GM12878 (cell line): ENCODE data around the gene EMSY. TPM values are rescaled to one million over a fixed set of nuclear protein-coding genes. Genes with fewer than 3 reads are reported as not detected.

Experiments used
- ATAC-seq: fragments of 200-7000 bp; cut with Tn5 transposase; 3 replicates; pipeline ENCODE4 v1.9.1; 2020; ENCODE audit warnings: mild to moderate bottlenecking, moderate library complexity
- BruUV-seq: library from RNA; stranded (reverse); fragments of 400-500 nt; replicated peaks from 2 replicates; lab custom pipeline; 2021; lab: Mats Ljungman, UMichigan
- CTCF ChIA-PET: fragments of 300-600 bp; sonication (Branson Sonifier 250); formaldehyde crosslinking; extraction: SDS; loops from one replicate; lab custom pipeline; 2021; ENCODE audit warnings: inconsistent platforms; lab: Yijun Ruan, JAX
- POLR2A ChIA-PET: fragments of 350-600 bp; formaldehyde crosslinking; extraction: SDS; loops from one replicate; lab custom pipeline; 2021; ENCODE audit warnings: inconsistent platforms; lab: Charles Lee
- RAD21 ChIA-PET: fragments of 300-600 bp; sonication (Branson Sonifier 250); formaldehyde crosslinking; loops from one replicate; lab custom pipeline; 2023; ENCODE audit warnings: antibody characterized with exemption; ENCODE audit not compliant: unreplicated experiment; lab: Charles Lee
- SMC1A ChIA-PET: fragments of 300-600 bp; sonication (Branson Sonifier 250); formaldehyde crosslinking; loops from one replicate; lab custom pipeline; 2023; ENCODE audit not compliant: unreplicated experiment, uncharacterized antibody; lab: Charles Lee
- DNase-seq: peaks from one replicate; pipeline ENCODE4 v3.0.0-alpha.2; 2011; ENCODE audit warnings: low read depth, low spot score
- FAIRE-seq: peaks from 3 replicates; lab custom pipeline; 2011; peaks lifted over from hg19 to GRCh38; lab: Jason Lieb, UNC
- H2AFZ ChIP-seq: 2 replicates; pipeline ENCODE4 v1.6.0; 2011; ENCODE audit warnings: low read depth, low read length, control low read depth; ENCODE audit not compliant: control insufficient read depth
- H3K27ac ChIP-seq: 2 replicates; pipeline ENCODE4 v1.5.1; 2011; ENCODE audit warnings: control low read depth; ENCODE audit not compliant: control insufficient read depth, insufficient read depth
- H3K27me3 ChIP-seq, 2 experiments: replicated peaks in 1 of 2; 2 replicates each; pipeline versions ENCODE4 v1.6.0 to v1.6.1; 2011; ENCODE audit warnings: low read length in 1 of 2; ENCODE audit not compliant: control insufficient read depth in 2 of 2, insufficient read depth in 2 of 2
- H3K36me3 ChIP-seq, 2 experiments: 2 replicates each; pipeline ENCODE4 v1.5.1; 2011; ENCODE audit warnings: low read length in 1 of 2; ENCODE audit not compliant: control insufficient read depth in 2 of 2, insufficient read depth in 2 of 2
- H3K4me1 ChIP-seq: 2 replicates; pipeline ENCODE4 v1.6.1; 2011; ENCODE audit warnings: mild to moderate bottlenecking, low read length, moderate library complexity, mixed read lengths; ENCODE audit not compliant: control insufficient read depth, insufficient read depth
- H3K4me2 ChIP-seq: 2 replicates; pipeline ENCODE4 v1.6.0; 2011; ENCODE audit warnings: control low read depth; ENCODE audit not compliant: control insufficient read depth, insufficient read depth
- H3K4me3 ChIP-seq: fragments of 200-600 bp; sonication (generic); 2 replicates; pipeline ENCODE4 v1.5.1; 2016
- H3K79me2 ChIP-seq: 2 replicates; pipeline ENCODE4 v1.6.0; 2011; ENCODE audit warnings: low read length; ENCODE audit not compliant: control insufficient read depth, insufficient read depth
- H3K9ac ChIP-seq: 2 replicates; pipeline ENCODE4 v1.8.0; 2011; ENCODE audit warnings: low read length, control low read depth, mixed read lengths; ENCODE audit not compliant: control insufficient read depth, insufficient read depth
- H3K9me3 ChIP-seq: replicated peaks from 3 replicates; pipeline ENCODE4 v1.5.1; 2011; ENCODE audit warnings: mild to moderate bottlenecking, low read length; ENCODE audit not compliant: control insufficient read depth, insufficient read depth
- H4K20me1 ChIP-seq: 2 replicates; pipeline ENCODE4 v1.6.0; 2011; ENCODE audit not compliant: control insufficient read depth, insufficient read depth
- CEBPZ ChIP-seq: fragments of 150-350 bp; IDR thresholded peaks from 2 replicates; pipeline ENCODE4 v1.6.1; 2016; ENCODE audit warnings: low read depth, low read length
- MAX ChIP-seq: IDR thresholded peaks from 2 replicates; pipeline ENCODE4 v1.6.1; 2012; ENCODE audit warnings: low read depth, low read length, improper control_type of control experiment
- MTA2 ChIP-seq: fragments of 450-650 bp; IDR thresholded peaks from 2 replicates; pipeline ENCODE4 v1.6.1; 2016; ENCODE audit warnings: low read depth, mild to moderate bottlenecking, moderate library complexity
- NBN ChIP-seq: fragments of 450-650 bp; IDR thresholded peaks from 2 replicates; pipeline ENCODE4 v1.6.1; 2016
- PAX8 ChIP-seq: fragments of 450-650 bp; IDR thresholded peaks from 2 replicates; pipeline ENCODE4 v1.6.1; 2017; ENCODE audit warnings: mild to moderate bottlenecking, moderate library complexity
- POLR2AphosphoS5 ChIP-seq: IDR thresholded peaks from 2 replicates; pipeline ENCODE4 v1.6.1; 2011; ENCODE audit warnings: mild to moderate bottlenecking, low read length, inconsistent platforms
- POU2F2 ChIP-seq: IDR thresholded peaks from 3 replicates; pipeline ENCODE4 v1.6.1; 2011; ENCODE audit warnings: low read depth, mild to moderate bottlenecking, low read length, borderline replicate concordance
- RAD51 ChIP-seq: fragments of 450-650 bp; IDR thresholded peaks from 2 replicates; pipeline ENCODE4 v1.6.1; 2016; ENCODE audit warnings: moderate library complexity, mild to moderate bottlenecking, inconsistent platforms
- RFX5 ChIP-seq: IDR thresholded peaks from 2 replicates; pipeline ENCODE4 v1.6.1; 2011; ENCODE audit warnings: low read depth, low read length, improper control_type of control experiment
- SMARCA5 ChIP-seq: fragments of 450-650 bp; IDR thresholded peaks from 2 replicates; pipeline ENCODE4 v1.6.1; 2017; ENCODE audit warnings: mild to moderate bottlenecking
- STAT1 ChIP-seq: fragments of 450-650 bp; conservative IDR thresholded peaks from 2 replicates; pipeline ENCODE4 v1.6.1; 2014; ENCODE audit warnings: antibody characterized with exemption, mild to moderate bottlenecking
- ZBED1 ChIP-seq: IDR thresholded peaks from 2 replicates; pipeline ENCODE4 v1.6.1; 2016; ENCODE audit warnings: borderline replicate concordance
- WGBS: methylation state at CpG from one replicate; pipeline ENCODE4 v1.1.6; 2016; ENCODE audit warnings: low lambda C conversion rate; ENCODE audit not compliant: insufficient replicate concordance, insufficient coverage; ENCODE audit errors: missing lambda C conversion rate; 5-methylcytosine and 5-hydroxymethylcytosine counted together
- in situ Hi-C: fragments of 300-500 bp; cut with MboI; formaldehyde crosslinking; loops from 9 replicates; pipeline ENCODE4 v1.14.3; 2018; ENCODE audit warnings: mixed read lengths
- intact Hi-C: fragments of 100-400 bp; cut with micrococcal nuclease; formaldehyde crosslinking; loops from one replicate; pipeline ENCODE4 v1.14.2; 2022; ENCODE audit not compliant: unreplicated experiment
- polyA plus RNA-seq, 11 experiments: library from polyadenylated mRNA; depleted of rRNA in 4 of 11; unstranded in 6 of 11; stranded (reverse) in 5 of 11; fragments of >200 nt; fragmentation: Nextera tagmentation in 4 of 11; fragmentation: Illumina TruSeq in 1 of 11; extraction: Ambion mirVana in 4 of 11; extraction: Trizol in 1 of 11; gene quantifications; 1 replicate in 1 of 11; 2 replicates in 10 of 11; pipeline versions ENCODE4 v1.2.1 to v1.2.3, GENCODE V29; 2011 to 2016; ENCODE audit warnings: inconsistent platforms in 2 of 11, missing spikeins in 2 of 11, low read depth in 1 of 11
- total RNA-seq, 4 experiments: library from RNA; depleted of rRNA in 3 of 4; stranded (reverse); fragments of >200 nt in 3 of 4; fragmentation: Illumina TruSeq in 1 of 4; extraction: Trizol in 1 of 4; gene quantifications; 2 replicates each; pipeline versions ENCODE4 v1.2.1 to v1.2.3, GENCODE V29; 2013 to 2021

EMSY gene
- total and polyA plus RNA-seq, 10 of the 15 experiments (the other 5 are each of a cell fraction or from before 2014, with no cell fraction given) = 9.3 to 26.9 (median 13.0) TPM

GRCh38 chr11:76561245-76561644 lies 116.4 kb downstream of the EMSY start:
- POLR2A ChIA-PET = no interaction called here
- no peak for TF ChIP-seq POLR2AphosphoS5
- TF ChIP-seq CEBPZ = no peak
- no peak for TF ChIP-seq RFX5
- no peak for TF ChIP-seq STAT1
- TF ChIP-seq MTA2 = no peak
- TF ChIP-seq POU2F2 = no peak
- no peak for TF ChIP-seq PAX8
- TF ChIP-seq NBN = no peak
- no peak for TF ChIP-seq SMARCA5
- no peak for TF ChIP-seq RAD51
- TF ChIP-seq MAX = no peak
- no peak for TF ChIP-seq ZBED1
- Histone ChIP-seq H3K79me2 (no peaks in the 10 kb centered on the region), H3K9ac (no peak overlapping the region), H3K27ac (no peak overlapping the region), H3K4me2 (no peak overlapping the region), H3K36me3 (no peaks in the 10 kb centered on the region), H3K9me3 (no peaks in the 10 kb centered on the region), H2AFZ (no peak overlapping the region), H3K4me1 (no peaks in the 10 kb centered on the region), H4K20me1 (no peaks in the 10 kb centered on the region), H3K27me3 (peaks cover 0 to 3% of the 10 kb centered on the region in 2 experiments; a peak in 2 of 4 replicates), H3K4me3 (no peak overlapping the region)
- intact Hi-C loops = no loop called here
- in situ Hi-C loops = no loop called here
- no peak for FAIRE-seq
- CTCF ChIA-PET = no interaction called here
- SMC1A ChIA-PET = no interaction called here
- no TSS peak for BruUV-seq
- WGBS = 33% methylated on average over 8 of the region's 8 CpGs
- no peak for DNase-seq
- ATAC-seq = no peak
- RAD21 ChIA-PET = no interaction called here
